Measurements from ENCODE around the gene ECT2.

The ECT2 gene

DNA sequence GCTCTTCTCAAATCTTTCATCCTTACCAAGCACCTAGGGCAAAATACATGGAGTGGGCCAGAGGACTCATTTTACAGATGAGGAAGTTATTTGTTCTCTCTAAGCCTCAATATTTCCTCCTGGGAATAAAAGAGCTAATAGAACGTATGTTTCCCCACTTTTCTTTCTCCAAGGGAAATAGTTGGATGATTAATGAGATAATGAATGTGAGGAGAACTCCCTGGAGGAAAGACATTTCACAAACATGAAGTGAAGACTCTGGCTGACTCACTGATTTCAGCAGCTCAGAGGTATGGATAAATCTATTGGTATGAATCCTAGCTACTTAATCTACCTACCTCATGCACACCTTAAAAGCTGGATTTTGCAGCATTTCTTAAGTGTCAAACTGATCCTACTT, 98.4 kb downstream of the ECT2 start:
- H3K4me2 ChIP-seq: no peak overlapping the region

GRCh38 chr3:172853005-172853404, 102.5 kb downstream of the ECT2 start:
- no peaks in the 10 kb centered on the region for H4K20me1 ChIP-seq (ENCODE audit: insufficient read depth)
- no peaks in the 10 kb centered on the region for H3K79me2 ChIP-seq (ENCODE audit: insufficient read depth, low read depth)
- H3K4me2 ChIP-seq: no peak overlapping the region
- H2AFZ ChIP-seq (ENCODE audit: low read depth): no peak overlapping the region
- H3K4me1 ChIP-seq (ENCODE audit: low read depth, poor library complexity, severe bottlenecking): no peaks in the 10 kb centered on the region
- H3K36me3 ChIP-seq (ENCODE audit: insufficient read depth): no peaks in the 10 kb centered on the region
- no peaks in the 10 kb centered on the region for H3K27me3 ChIP-seq (ENCODE audit: insufficient read depth, low read depth)
- no peak for TF ChIP-seq CTCF (conservative IDR thresholded peaks at IDR 0.05; ENCODE audit: low read depth, low read length)
- no peak overlapping the region for H3K27ac ChIP-seq
- H3K9ac ChIP-seq: no peak overlapping the region
- H3K4me3 ChIP-seq (IDR thresholded peaks at IDR 0.05; ENCODE audit: insufficient read depth, low read depth, low read length): no peak overlapping the region

More for the DNA sequence above, 98.4 kb downstream of the ECT2 start:
- H4K20me1 ChIP-seq (ENCODE audit: insufficient read depth): no peaks in the 10 kb centered on the region
- no peak overlapping the region for H3K27ac ChIP-seq
- H3K4me3 ChIP-seq (IDR thresholded peaks at IDR 0.05; ENCODE audit: insufficient read depth, low read depth, low read length): no peak overlapping the region
- no peaks in the 10 kb centered on the region for H3K36me3 ChIP-seq (ENCODE audit: insufficient read depth)
- no peak overlapping the region for H3K9ac ChIP-seq
- no peaks in the 10 kb centered on the region for H3K27me3 ChIP-seq (ENCODE audit: insufficient read depth, low read depth)
- H2AFZ ChIP-seq (ENCODE audit: low read depth): no peak overlapping the region
- no peaks in the 10 kb centered on the region for H3K79me2 ChIP-seq (ENCODE audit: insufficient read depth, low read depth)
- TF ChIP-seq CTCF (conservative IDR thresholded peaks at IDR 0.05; ENCODE audit: low read depth, low read length): no peak
- no peaks in the 10 kb centered on the region for H3K4me1 ChIP-seq (ENCODE audit: low read depth, poor library complexity, severe bottlenecking)

DNA sequence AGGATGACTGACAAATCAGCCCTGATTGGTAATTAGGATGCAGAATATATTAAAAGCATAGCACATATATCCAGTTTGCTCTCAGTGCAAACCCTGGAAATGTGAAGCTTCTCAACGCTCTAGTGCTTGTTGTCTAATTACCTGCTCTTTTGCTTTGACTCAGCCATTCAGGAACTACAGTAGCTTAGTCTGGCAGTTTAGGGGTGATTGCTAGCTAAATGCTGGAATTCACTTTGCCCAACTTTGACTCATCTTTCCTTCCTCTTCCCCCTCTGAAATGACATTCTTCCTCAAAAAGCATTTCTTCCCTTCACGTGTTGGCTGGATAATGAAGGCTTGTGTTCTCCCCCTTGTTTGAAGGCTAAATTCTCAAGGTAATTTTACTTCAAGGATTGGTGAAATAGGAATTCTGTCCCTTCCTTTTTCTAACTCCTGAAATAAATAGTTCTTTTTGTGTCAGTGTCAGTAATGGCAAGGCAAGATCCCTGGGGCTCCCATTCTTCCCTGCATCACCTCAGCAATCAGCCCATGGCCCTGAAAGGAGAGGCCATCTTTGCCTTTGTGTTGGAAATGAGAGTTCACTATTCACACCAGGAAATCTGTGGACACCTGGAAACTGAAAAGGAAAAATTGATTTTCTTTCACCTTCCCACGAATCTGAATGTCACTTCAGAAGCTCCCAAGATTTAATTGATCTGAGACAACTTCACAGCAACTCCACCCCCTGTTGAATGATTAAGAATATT, 103.6 kb downstream of the ECT2 start:
- Histone ChIP-seq H3K27ac (no peak overlapping the region), H3K36me3 (ENCODE audit: insufficient read depth) (no peaks in the 10 kb centered on the region), H3K4me2 (no peak overlapping the region), H4K20me1 (ENCODE audit: insufficient read depth) (no peaks in the 10 kb centered on the region), H3K27me3 (ENCODE audit: insufficient read depth, low read depth) (no peaks in the 10 kb centered on the region), H3K4me3 (IDR thresholded peaks at IDR 0.05; ENCODE audit: insufficient read depth, low read depth, low read length) (no peak overlapping the region), H3K79me2 (ENCODE audit: insufficient read depth, low read depth) (no peaks in the 10 kb centered on the region), H3K4me1 (ENCODE audit: low read depth, poor library complexity, severe bottlenecking) (no peaks in the 10 kb centered on the region), H3K9ac (no peak overlapping the region), H2AFZ (ENCODE audit: low read depth) (no peak overlapping the region)
- TF ChIP-seq CTCF (conservative IDR thresholded peaks at IDR 0.05; ENCODE audit: low read depth, low read length): no peak

- Histone ChIP-seq H2AFZ (ENCODE audit: low read depth) (no peak overlapping the region), H3K27me3 (ENCODE audit: insufficient read depth, low read depth) (no peaks in the 10 kb centered on the region), H3K4me3 (IDR thresholded peaks at IDR 0.05; ENCODE audit: insufficient read depth, low read depth, low read length) (no peak overlapping the region), H3K79me2 (ENCODE audit: insufficient read depth, low read depth) (no peaks in the 10 kb centered on the region), H3K4me1 (ENCODE audit: low read depth, poor library complexity, severe bottlenecking) (no peaks in the 10 kb centered on the region), H3K36me3 (ENCODE audit: insufficient read depth) (no peaks in the 10 kb centered on the region), H3K9ac (no peak overlapping the region), H3K27ac (no peak overlapping the region), H3K4me2 (no peak overlapping the region), H4K20me1 (ENCODE audit: insufficient read depth) (no peaks in the 10 kb centered on the region)
- no peak for TF ChIP-seq CTCF (conservative IDR thresholded peaks at IDR 0.05; ENCODE audit: low read depth, low read length)
Measured at GRCh38 chr3:172855037-172855436, 104.5 kb downstream of the ECT2 start.

All from KMS-11 (cell line).